ENCODE data around the gene PPP1R3A.

DNA sequence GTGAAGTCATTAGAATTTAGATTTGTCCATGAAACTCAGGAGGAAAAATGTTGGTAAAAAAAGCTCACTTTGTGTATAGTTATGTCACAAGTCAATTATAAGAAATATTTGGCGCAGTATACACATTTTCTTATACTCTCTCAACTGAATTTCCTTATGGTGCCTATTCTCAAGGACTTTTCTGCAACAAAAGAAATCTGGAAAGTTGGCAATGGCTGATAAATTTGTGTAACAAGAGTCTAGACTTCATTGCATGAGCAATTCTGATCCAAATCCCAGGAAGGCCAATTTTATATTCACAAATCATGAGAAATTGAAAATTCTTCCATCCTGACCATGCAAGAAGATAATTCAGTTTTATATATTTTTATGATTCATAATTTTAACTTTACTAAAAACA, 35.7 kb downstream of the PPP1R3A start:
- no peak for TF ChIP-seq CTCF (IDR thresholded peaks at IDR 0.05)
- TF ChIP-seq POLR2A (IDR thresholded peaks at IDR 0.05): no peak

All from heart left ventricle (tissue), 13 donors.